ENCODE data around the gene EMD.

- TF ChIP-seq CTCF (IDR thresholded peaks at IDR 0.05) (no peak), ZFX (IDR thresholded peaks at IDR 0.05; ENCODE audit: borderline replicate concordance) (no peak)
Measured at GRCh38 chrX:154412468-154412867, 33.4 kb downstream of the EMD start.
